Hepatocyte (in vitro differentiated cells): ENCODE measurements around the gene TSPAN3.

Source experiments
- EZH2 ChIP-seq: fragments of 200-600 bp; sonication (generic); IDR thresholded peaks from 2 replicates; pipeline ENCODE4 v1.6.1; 2016; ENCODE audit warnings: antibody characterized with exemption, mild to moderate bottlenecking, borderline replicate concordance
- TF ChIP-seq, protein P1 (sequence below): fragments of 200-600 bp; sonication (generic); IDR thresholded peaks from 2 replicates; pipeline ENCODE4 v1.5.1; 2016; ENCODE audit warnings: antibody characterized with exemption, mild to moderate bottlenecking; ENCODE audit not compliant: poor library complexity

DNA sequence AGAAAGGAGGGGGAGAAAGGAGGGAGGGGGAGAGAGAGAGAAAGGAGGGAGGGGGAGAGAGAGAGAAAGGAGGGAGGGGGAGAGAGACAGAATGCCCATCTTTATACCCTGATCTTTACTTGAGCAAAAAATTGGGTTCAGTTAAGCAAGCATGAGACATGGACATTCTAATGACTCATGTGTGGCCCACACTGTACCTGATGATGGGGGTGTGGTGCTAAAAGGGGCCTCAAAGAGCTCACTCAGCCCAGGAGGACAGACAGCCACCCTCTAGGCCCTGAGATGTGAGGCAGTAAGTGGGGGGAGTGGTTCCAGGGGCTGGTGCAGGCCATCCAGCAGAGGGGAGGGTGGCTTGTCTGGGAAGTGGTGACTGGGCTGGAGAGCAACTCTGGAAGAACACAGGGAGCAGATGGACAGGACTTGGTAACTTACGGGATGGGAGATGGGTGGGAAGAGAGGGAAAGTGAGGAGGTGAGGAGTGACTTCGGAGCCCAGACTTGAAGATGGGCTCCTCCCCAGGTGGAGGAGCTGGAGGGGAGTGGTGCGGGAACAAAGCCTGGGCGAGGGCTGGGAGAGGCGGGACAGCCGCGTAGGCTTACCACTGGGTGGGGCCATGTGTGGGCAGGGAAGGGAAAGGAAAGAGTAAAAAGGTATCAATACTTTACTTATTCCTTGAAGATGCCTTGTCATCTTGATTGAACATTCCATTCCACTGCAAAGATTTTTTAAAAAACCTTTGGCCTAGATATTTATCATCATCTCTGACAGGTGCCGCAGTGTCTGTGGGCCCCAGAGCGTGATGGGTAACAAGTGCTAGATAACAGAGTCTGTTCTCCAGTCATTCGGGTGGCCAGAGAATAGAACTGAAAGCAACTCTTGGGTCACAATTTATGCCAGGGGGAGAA is 32.3 kb downstream of the TSPAN3 start:
- TF ChIP-seq, protein P1, sequence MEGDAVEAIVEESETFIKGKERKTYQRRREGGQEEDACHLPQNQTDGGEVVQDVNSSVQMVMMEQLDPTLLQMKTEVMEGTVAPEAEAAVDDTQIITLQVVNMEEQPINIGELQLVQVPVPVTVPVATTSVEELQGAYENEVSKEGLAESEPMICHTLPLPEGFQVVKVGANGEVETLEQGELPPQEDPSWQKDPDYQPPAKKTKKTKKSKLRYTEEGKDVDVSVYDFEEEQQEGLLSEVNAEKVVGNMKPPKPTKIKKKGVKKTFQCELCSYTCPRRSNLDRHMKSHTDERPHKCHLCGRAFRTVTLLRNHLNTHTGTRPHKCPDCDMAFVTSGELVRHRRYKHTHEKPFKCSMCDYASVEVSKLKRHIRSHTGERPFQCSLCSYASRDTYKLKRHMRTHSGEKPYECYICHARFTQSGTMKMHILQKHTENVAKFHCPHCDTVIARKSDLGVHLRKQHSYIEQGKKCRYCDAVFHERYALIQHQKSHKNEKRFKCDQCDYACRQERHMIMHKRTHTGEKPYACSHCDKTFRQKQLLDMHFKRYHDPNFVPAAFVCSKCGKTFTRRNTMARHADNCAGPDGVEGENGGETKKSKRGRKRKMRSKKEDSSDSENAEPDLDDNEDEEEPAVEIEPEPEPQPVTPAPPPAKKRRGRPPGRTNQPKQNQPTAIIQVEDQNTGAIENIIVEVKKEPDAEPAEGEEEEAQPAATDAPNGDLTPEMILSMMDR = no peak
- TF ChIP-seq EZH2 = no peak
